HUES48 (cell line): ENCODE results near the gene NLRP13.

Experiments used
- H3K27ac ChIP-seq: one replicate; pipeline ENCODE4 v1.7.0; 2013; ENCODE audit warnings: low read depth, low read length, inconsistent platforms
- H3K27me3 ChIP-seq: 2 replicates; pipeline ENCODE4 v1.6.1; 2013; ENCODE audit warnings: mild to moderate bottlenecking, low read length; ENCODE audit not compliant: control insufficient read depth, insufficient read depth
- H3K36me3 ChIP-seq: 2 replicates; pipeline ENCODE4 v1.6.1; 2013; ENCODE audit warnings: low read length; ENCODE audit not compliant: control insufficient read depth, insufficient read depth
- H3K4me1 ChIP-seq: 2 replicates; pipeline ENCODE4 v1.6.1; 2013; ENCODE audit warnings: mild to moderate bottlenecking, low read length; ENCODE audit not compliant: control insufficient read depth, insufficient read depth
- H3K4me3 ChIP-seq: 2 replicates; pipeline ENCODE4 v1.5.1; 2013; ENCODE audit warnings: mild to moderate bottlenecking, low read depth, low read length
- H3K9ac ChIP-seq: 2 replicates; pipeline ENCODE4 v1.6.1; 2013; ENCODE audit warnings: mild to moderate bottlenecking, low read depth, low read length, moderate library complexity
- H3K9me3 ChIP-seq: 2 replicates; pipeline ENCODE4 v1.6.1; 2013; ENCODE audit warnings: low read length; ENCODE audit not compliant: control insufficient read depth, insufficient read depth

The NLRP13 gene

DNA sequence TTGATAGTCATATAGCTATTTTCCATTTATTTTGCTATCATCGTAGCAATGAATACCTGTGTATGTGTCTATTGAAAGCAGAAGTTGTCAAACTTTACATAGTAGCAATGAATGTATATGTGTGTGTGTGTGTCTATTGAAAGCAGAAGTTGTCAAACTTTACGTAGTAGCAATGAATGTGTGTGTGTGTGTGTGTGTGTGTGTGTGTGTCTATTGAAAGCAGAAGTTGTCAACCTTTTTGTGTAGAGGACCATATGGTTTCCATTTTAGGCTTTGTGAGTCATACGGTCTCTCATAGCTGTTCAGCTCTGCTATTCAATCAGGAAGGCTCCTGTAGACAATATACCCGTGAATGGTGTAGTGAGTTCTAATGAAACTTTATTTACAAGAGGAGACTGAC lies 75.0 kb downstream of the NLRP13 start:
- H3K27me3 ChIP-seq, result no peaks in the 10 kb centered on the region
- no peak overlapping the region for H3K4me3 ChIP-seq
- H3K9ac ChIP-seq, result no peak overlapping the region
- no peak overlapping the region for H3K27ac ChIP-seq
- H3K9me3 ChIP-seq, result peaks cover 89% of the 10 kb centered on the region
- no peaks in the 10 kb centered on the region for H3K36me3 ChIP-seq
- no peaks in the 10 kb centered on the region for H3K4me1 ChIP-seq

DNA sequence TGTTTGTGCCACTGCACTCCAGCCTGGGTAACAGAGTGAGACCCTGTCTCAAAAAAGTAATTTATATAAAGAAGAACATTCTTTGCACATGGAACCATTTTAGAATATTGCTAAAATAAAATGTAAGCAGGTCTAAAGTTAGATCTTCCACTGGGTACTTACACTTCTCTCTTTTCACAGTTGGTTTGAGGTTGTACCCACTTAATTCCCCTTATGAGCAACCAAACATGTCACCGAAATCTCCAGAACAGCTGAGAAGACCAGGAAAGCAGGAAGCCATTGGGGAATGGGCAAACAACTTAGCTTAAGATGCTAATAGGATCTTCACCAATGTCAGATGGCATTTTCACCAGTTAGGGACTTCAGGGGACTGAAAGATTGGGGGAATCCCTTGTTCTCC lies 77.0 kb downstream of the NLRP13 start:
- Histone ChIP-seq H3K4me1 (no peaks in the 10 kb centered on the region), H3K4me3 (no peak overlapping the region), H3K36me3 (no peaks in the 10 kb centered on the region), H3K9ac (no peak overlapping the region), H3K27me3 (no peaks in the 10 kb centered on the region), H3K27ac (no peak overlapping the region), H3K9me3 (peaks cover 78% of the 10 kb centered on the region)
